IMR-90 (cell line): ENCODE measurements around the gene RPS3. TPM values are rescaled to one million over a fixed set of nuclear protein-coding genes. Genes with fewer than 3 reads are reported as not detected.
"Not testable (repeated sequence)": the region's sequence is repeated elsewhere in the genome, so short reads cannot be mapped to it uniquely, and the experiment has no call there.

Experiments used
- ATAC-seq: fragments of 200-7000 bp; cut with Tn5 transposase; 2 replicates; pipeline ENCODE4 v1.9.1; 2020; ENCODE audit warnings: low read depth, mild to moderate bottlenecking, moderate library complexity
- BruUV-seq: library from RNA; stranded (reverse); fragments of 400-500 nt; replicated peaks from 2 replicates; lab custom pipeline; 2021; lab: Mats Ljungman, UMichigan
- CTCF ChIA-PET: fragments of 300-600 bp; formaldehyde crosslinking; extraction: SDS; loops from one replicate; lab custom pipeline; 2021; ENCODE audit warnings: antibody characterized with exemption; lab: Yijun Ruan, JAX
- POLR2A ChIA-PET: fragments of 300-600 bp; sonication (Branson Sonifier 250); formaldehyde crosslinking; loops from one replicate; lab custom pipeline; 2022; ENCODE audit warnings: antibody characterized with exemption; ENCODE audit not compliant: unreplicated experiment; lab: Charles Lee
- DNase-seq: peaks from one replicate; pipeline ENCODE4 v3.0.0; 2013
- H2AFZ ChIP-seq: replicated peaks from 2 replicates; pipeline ENCODE3; 2013; ENCODE audit warnings: low read length, mild to moderate bottlenecking; ENCODE audit not compliant: poor library complexity
- H2AK5ac ChIP-seq: 2 replicates; pipeline ENCODE4 v1.6.1; 2013; ENCODE audit warnings: low read depth, low read length, inconsistent platforms
- H2AK9ac ChIP-seq: replicated peaks from 2 replicates; pipeline ENCODE3; 2013; ENCODE audit warnings: mild to moderate bottlenecking, low read depth, low read length, moderate library complexity; ENCODE audit not compliant: poor library complexity
- H2BK120ac ChIP-seq: 2 replicates; pipeline ENCODE4 v1.6.1; 2013; ENCODE audit warnings: low read depth, low read length, inconsistent platforms
- H2BK15ac ChIP-seq: 3 replicates; pipeline ENCODE4 v1.6.1; 2013; ENCODE audit warnings: low read depth, low read length, inconsistent platforms
- H2BK20ac ChIP-seq: 2 replicates; pipeline ENCODE4 v1.6.1; 2013; ENCODE audit warnings: low read depth, mild to moderate bottlenecking, inconsistent platforms, low read length, moderate library complexity
- H2BK5ac ChIP-seq: 2 replicates; pipeline ENCODE4 v1.6.1; 2013; ENCODE audit warnings: mild to moderate bottlenecking, low read depth, low read length, inconsistent platforms; ENCODE audit not compliant: poor library complexity, severe bottlenecking
- H3K14ac ChIP-seq: replicated peaks from 2 replicates; pipeline ENCODE4 v1.6.1; 2013; ENCODE audit warnings: low read depth, low read length, inconsistent platforms
- H3K18ac ChIP-seq: 2 replicates; pipeline ENCODE4 v1.6.1; 2013; ENCODE audit warnings: low read depth, low read length, control low read depth
- H3K23ac ChIP-seq: 2 replicates; pipeline ENCODE4 v1.6.1; 2013; ENCODE audit warnings: low read depth, low read length, inconsistent platforms
- H3K27ac ChIP-seq: 2 replicates; pipeline ENCODE4 v1.5.1; 2013; ENCODE audit warnings: mild to moderate bottlenecking, control low read depth, low read length; ENCODE audit not compliant: insufficient read depth
- H3K27me3 ChIP-seq: 2 replicates; pipeline ENCODE4 v1.6.1; 2013; ENCODE audit warnings: low read length; ENCODE audit not compliant: control insufficient read depth, insufficient read depth
- H3K36me3 ChIP-seq: 2 replicates; pipeline ENCODE4 v1.6.1; 2013; ENCODE audit warnings: low read length, mixed read lengths; ENCODE audit not compliant: control insufficient read depth, insufficient read depth
- H3K4ac ChIP-seq: 2 replicates; pipeline ENCODE4 v1.6.1; 2013; ENCODE audit warnings: low read depth, low read length, inconsistent platforms
- H3K4me1 ChIP-seq: 2 replicates; pipeline ENCODE4 v1.6.1; 2013; ENCODE audit warnings: low read length, mixed read lengths; ENCODE audit not compliant: control insufficient read depth, insufficient read depth
- H3K4me2 ChIP-seq: 2 replicates; pipeline ENCODE4 v1.6.1; 2013; ENCODE audit warnings: low read depth, mild to moderate bottlenecking, control low read depth, low read length, moderate library complexity
- H3K4me3 ChIP-seq: 2 replicates; pipeline ENCODE4 v1.5.1; 2013; ENCODE audit warnings: low read depth, mild to moderate bottlenecking, control low read depth, low read length, moderate library complexity; ENCODE audit not compliant: insufficient read depth
- H3K56ac ChIP-seq: 2 replicates; pipeline ENCODE4 v1.6.1; 2013; ENCODE audit warnings: low read length, inconsistent platforms; ENCODE audit not compliant: insufficient read depth; ENCODE audit errors: extremely low read depth
- H3K79me1 ChIP-seq, 2 experiments: 2 replicates each; pipeline ENCODE4 v1.6.1; 2013; ENCODE audit warnings: low read length in 2 of 2, inconsistent platforms in 1 of 2, low read depth in 1 of 2
- H3K9ac ChIP-seq: 2 replicates; pipeline ENCODE4 v1.6.1; 2013; ENCODE audit warnings: low read depth, low read length, control low read depth
- H3K9me1 ChIP-seq: 2 replicates; pipeline ENCODE4 v1.6.1; 2013; ENCODE audit warnings: low read length, inconsistent platforms; ENCODE audit not compliant: insufficient read depth
- H3K9me3 ChIP-seq: 2 replicates; pipeline ENCODE4 v1.6.1; 2013; ENCODE audit warnings: low read length; ENCODE audit not compliant: control insufficient read depth, insufficient read depth
- H4K20me1 ChIP-seq: 2 replicates; pipeline ENCODE4 v1.6.1; 2013; ENCODE audit warnings: low read length, inconsistent platforms; ENCODE audit not compliant: insufficient read depth
- H4K5ac ChIP-seq: 2 replicates; pipeline ENCODE4 v1.6.1; 2013; ENCODE audit warnings: mild to moderate bottlenecking, low read depth, low read length, control low read depth
- H4K8ac ChIP-seq, 2 experiments: 2 replicates each; pipeline ENCODE4 v1.6.1; 2013; ENCODE audit warnings: low read depth in 2 of 2, low read length in 2 of 2, control low read depth in 1 of 2, inconsistent platforms in 1 of 2
- H4K91ac ChIP-seq: 2 replicates; pipeline ENCODE4 v1.6.1; 2013; ENCODE audit warnings: low read depth, low read length, inconsistent platforms; ENCODE audit not compliant: insufficient read depth
- WGBS, 2 experiments: methylation state at CpG; one replicate each; pipeline versions ENCODE4 v1.1.5 to v1.1.7; 2013; ENCODE audit warnings: missing lambda C conversion rate in 2 of 2; ENCODE audit not compliant: insufficient read length in 1 of 2; ENCODE audit errors: extremely low coverage in 2 of 2; 5-methylcytosine and 5-hydroxymethylcytosine counted together
- dilution Hi-C: fragments of 300-500 bp; cut with HindIII; formaldehyde crosslinking; loops from one replicate; pipeline ENCODE4 v1.14.3; 2018; ENCODE audit warnings: low sequenced_read_pairs; ENCODE audit not compliant: unreplicated experiment
- in situ Hi-C: fragments of 300-500 bp; cut with MboI; formaldehyde crosslinking; loops from 3 replicates; pipeline ENCODE4 v1.14.3; 2019; ENCODE audit warnings: low sequenced_read_pairs, inconsistent platforms, mixed read lengths
- intact Hi-C: fragments of 100-400 bp; cut with micrococcal nuclease; formaldehyde crosslinking; loops from 2 replicates; pipeline ENCODE4 v1.10.0; 2022
- polyA plus RNA-seq, 3 experiments: library from polyadenylated mRNA; depleted of rRNA; stranded (reverse); fragments of >200 nt; gene quantifications; 2 replicates each; pipeline ENCODE4 v1.2.3, GENCODE V29; 2012; ENCODE audit warnings: low replicate concordance in 1 of 3
- total RNA-seq: library from RNA; depleted of rRNA; stranded (reverse); fragments of >200 nt; gene quantifications from 2 replicates; pipeline ENCODE4 v1.2.3, GENCODE V29; 2012

RPS3 gene
- total and polyA plus RNA-seq, 2 of the 4 experiments (the other 2 are of a cell fraction): 2,360 to 2,477 TPM

DNA sequence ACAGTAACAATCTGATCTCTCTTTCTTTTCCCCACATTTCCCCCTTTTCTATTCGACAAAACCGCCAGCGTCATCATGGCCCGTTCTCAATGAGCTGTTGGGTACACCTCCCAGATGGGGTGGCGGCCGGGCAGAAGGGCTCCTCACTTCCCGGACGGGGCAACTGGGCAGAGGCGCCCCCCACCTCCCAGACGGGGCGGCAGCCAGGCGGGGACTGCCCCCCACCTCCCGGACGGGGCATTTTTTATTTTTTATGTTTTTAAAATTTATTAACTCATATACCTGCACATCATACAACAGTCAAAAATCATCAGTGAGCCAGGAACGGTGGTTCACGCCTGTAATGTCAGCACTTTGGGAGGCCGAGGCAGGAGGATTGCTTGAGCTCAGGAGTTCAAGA lies 20.5 kb upstream of the RPS3 start:
- DNase-seq, H3K4me2 ChIP-seq, H4K8ac ChIP-seq, H2BK20ac ChIP-seq, in situ Hi-C loops, H3K9me1 ChIP-seq, H2AK5ac ChIP-seq, H3K9ac ChIP-seq, H3K36me3 ChIP-seq, H4K91ac ChIP-seq, H2BK15ac ChIP-seq, H2AK9ac ChIP-seq, H2BK120ac ChIP-seq, dilution Hi-C loops, H3K56ac ChIP-seq, H3K4me3 ChIP-seq, H4K5ac ChIP-seq, intact Hi-C loops, H3K14ac ChIP-seq, H3K27me3 ChIP-seq, H3K4ac ChIP-seq, H4K20me1 ChIP-seq, H3K79me1 ChIP-seq, H2BK5ac ChIP-seq, H3K23ac ChIP-seq, BruUV-seq, H2AFZ ChIP-seq, H3K18ac ChIP-seq, H3K27ac ChIP-seq, ATAC-seq, H3K4me1 ChIP-seq, CTCF ChIA-PET, H3K9me3 ChIP-seq, POLR2A ChIA-PET: not testable (repeated sequence)
- WGBS, 2 experiments: no CpG with 5 or more reads among the region's 17 CpGs
